OCI-LY1 (cell line): Measurements from ENCODE around the gene NXN.

Experiments
- H2AFZ ChIP-seq: fragments of 200-600 bp; sonication (generic), shearing (Covaris generic); 2 replicates; pipeline ENCODE4 v1.6.0; 2014; ENCODE audit warnings: antibody characterized with exemption, mild to moderate bottlenecking, low read length
- H3F3A ChIP-seq: fragments of 200-600 bp; sonication (generic), shearing (Covaris generic); 2 replicates; pipeline ENCODE4 v1.6.0; 2014; ENCODE audit warnings: mild to moderate bottlenecking, antibody characterized with exemption, low read length, moderate library complexity; ENCODE audit not compliant: insufficient read depth
- H3K27ac ChIP-seq: fragments of 200-600 bp; sonication (generic); 2 replicates; pipeline ENCODE4 v1.5.1; 2014; ENCODE audit warnings: low read length, mixed run types, mild to moderate bottlenecking, low read depth; ENCODE audit not compliant: poor library complexity, severe bottlenecking
- H3K27me3 ChIP-seq: fragments of 200-600 bp; sonication (generic); 2 replicates; pipeline ENCODE4 v1.6.0; 2014; ENCODE audit warnings: antibody characterized with exemption, mild to moderate bottlenecking, low read length, moderate library complexity; ENCODE audit not compliant: insufficient read depth
- H3K36me3 ChIP-seq: fragments of 200-600 bp; sonication (generic); 2 replicates; pipeline ENCODE4 v1.6.1; 2014; ENCODE audit warnings: mild to moderate bottlenecking, antibody characterized with exemption, low read length, moderate library complexity, mixed read lengths; ENCODE audit not compliant: insufficient read depth
- H3K4me1 ChIP-seq: fragments of 200-600 bp; sonication (generic); 2 replicates; pipeline ENCODE4 v1.5.1; 2014; ENCODE audit warnings: mild to moderate bottlenecking, low read length, moderate library complexity; ENCODE audit not compliant: insufficient read depth, severe bottlenecking
- H3K4me2 ChIP-seq: fragments of 200-600 bp; sonication (generic), shearing (Covaris generic); 2 replicates; pipeline ENCODE4 v1.6.1; 2014; ENCODE audit warnings: low read length
- H3K4me3 ChIP-seq: fragments of 200-600 bp; sonication (generic); 2 replicates; pipeline ENCODE4 v1.5.1; 2014; ENCODE audit warnings: low read length, low read depth, mild to moderate bottlenecking, mixed read lengths; ENCODE audit not compliant: poor library complexity, severe bottlenecking
- H3K79me2 ChIP-seq: fragments of 200-600 bp; shearing (Covaris generic); 2 replicates; pipeline ENCODE4 v1.6.1; 2016; ENCODE audit warnings: mixed run types, low read length, mixed read lengths; ENCODE audit not compliant: insufficient read depth
- H3K9ac ChIP-seq: fragments of 200-600 bp; sonication (generic), shearing (Covaris generic); 2 replicates; pipeline ENCODE4 v1.6.1; 2014; ENCODE audit warnings: mild to moderate bottlenecking, low read length, mixed read lengths
- H3K9me2 ChIP-seq: fragments of 200-600 bp; sonication (generic), shearing (Covaris generic); 2 replicates; pipeline ENCODE4 v1.6.1; 2014; ENCODE audit warnings: low read depth, mild to moderate bottlenecking, low read length, mixed read lengths
- H3K9me3 ChIP-seq: fragments of 200-600 bp; shearing (Covaris generic); 2 replicates; pipeline ENCODE4 v1.6.1; 2014; ENCODE audit warnings: low read length, mixed read lengths
- H4K20me1 ChIP-seq: fragments of 200-600 bp; sonication (generic), shearing (Covaris generic); 2 replicates; pipeline ENCODE4 v1.6.0; 2016; ENCODE audit warnings: mild to moderate bottlenecking, low read length; ENCODE audit not compliant: insufficient read depth
- EZH2 ChIP-seq: fragments of 200-600 bp; sonication (generic), shearing (Covaris generic); IDR thresholded peaks from 2 replicates; pipeline ENCODE4 v1.8.0; 2017; ENCODE audit warnings: borderline replicate concordance, mixed run types, mild to moderate bottlenecking, antibody characterized with exemption, low read length, moderate library complexity, mixed read lengths
- TF ChIP-seq, protein P1 (sequence below): fragments of 200-600 bp; sonication (generic), shearing (Covaris generic); IDR thresholded peaks from 2 replicates; pipeline ENCODE4 v1.5.1; 2017; ENCODE audit warnings: mild to moderate bottlenecking, antibody characterized with exemption, low read length, moderate library complexity, mixed read lengths

NXN gene

DNA sequence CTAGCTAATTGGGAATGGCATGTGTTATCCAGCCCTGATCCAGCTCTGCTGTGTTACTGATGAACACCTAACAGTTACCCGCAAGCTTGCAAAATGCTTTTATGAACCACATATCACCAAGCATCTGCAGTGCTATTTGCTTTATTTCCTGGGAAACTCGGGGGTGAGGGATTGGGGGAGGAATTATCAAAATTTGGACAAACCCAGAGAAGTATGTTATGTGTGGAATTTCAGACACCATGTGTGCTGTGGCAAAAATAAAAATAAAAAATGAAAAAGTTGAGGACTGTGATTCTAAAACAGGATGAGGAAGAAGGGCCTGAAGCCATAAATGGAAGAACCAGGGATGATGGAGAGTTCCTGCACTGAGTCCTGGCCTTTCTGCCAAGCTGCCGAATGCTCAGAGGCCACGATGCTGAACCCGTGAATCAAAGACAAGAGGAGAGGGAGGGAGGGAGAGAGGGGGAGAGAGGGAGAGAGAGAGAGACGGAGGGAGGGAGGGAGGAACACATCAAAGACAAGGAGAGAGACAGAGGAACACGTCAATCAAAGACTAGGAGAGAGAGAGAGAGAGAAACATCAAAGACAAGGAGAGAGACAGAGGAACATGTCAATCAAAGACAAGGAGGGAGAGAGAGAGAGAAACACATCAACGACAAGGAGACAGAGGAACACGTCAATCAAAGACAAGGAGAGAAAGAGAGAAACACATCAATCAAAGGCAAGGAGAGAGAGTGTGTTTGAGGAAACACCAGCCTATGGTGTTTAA, 107.6 kb downstream of the NXN start:
- Histone ChIP-seq H3K9me3 (no peaks in the 10 kb centered on the region), H3K9ac (no peak overlapping the region), H4K20me1 (no peaks in the 10 kb centered on the region), H3K27ac (no peak overlapping the region), H3K36me3 (no peaks in the 10 kb centered on the region; the same call in 1 of the 2 replicates), H3K27me3 (no peaks in the 10 kb centered on the region), H3K4me3 (no peak overlapping the region), H2AFZ (no peak overlapping the region), H3F3A (no peaks in the 10 kb centered on the region), H3K4me2 (no peak overlapping the region), H3K4me1 (no peaks in the 10 kb centered on the region), H3K79me2 (no peaks in the 10 kb centered on the region), H3K9me2 (no peaks in the 10 kb centered on the region)
- TF ChIP-seq, protein P1, sequence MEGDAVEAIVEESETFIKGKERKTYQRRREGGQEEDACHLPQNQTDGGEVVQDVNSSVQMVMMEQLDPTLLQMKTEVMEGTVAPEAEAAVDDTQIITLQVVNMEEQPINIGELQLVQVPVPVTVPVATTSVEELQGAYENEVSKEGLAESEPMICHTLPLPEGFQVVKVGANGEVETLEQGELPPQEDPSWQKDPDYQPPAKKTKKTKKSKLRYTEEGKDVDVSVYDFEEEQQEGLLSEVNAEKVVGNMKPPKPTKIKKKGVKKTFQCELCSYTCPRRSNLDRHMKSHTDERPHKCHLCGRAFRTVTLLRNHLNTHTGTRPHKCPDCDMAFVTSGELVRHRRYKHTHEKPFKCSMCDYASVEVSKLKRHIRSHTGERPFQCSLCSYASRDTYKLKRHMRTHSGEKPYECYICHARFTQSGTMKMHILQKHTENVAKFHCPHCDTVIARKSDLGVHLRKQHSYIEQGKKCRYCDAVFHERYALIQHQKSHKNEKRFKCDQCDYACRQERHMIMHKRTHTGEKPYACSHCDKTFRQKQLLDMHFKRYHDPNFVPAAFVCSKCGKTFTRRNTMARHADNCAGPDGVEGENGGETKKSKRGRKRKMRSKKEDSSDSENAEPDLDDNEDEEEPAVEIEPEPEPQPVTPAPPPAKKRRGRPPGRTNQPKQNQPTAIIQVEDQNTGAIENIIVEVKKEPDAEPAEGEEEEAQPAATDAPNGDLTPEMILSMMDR, result no peak
- no peak for TF ChIP-seq EZH2

- Histone ChIP-seq H4K20me1 (no peaks in the 10 kb centered on the region), H2AFZ (no peak overlapping the region)
Measured at GRCh38 chr17:869567-870525, 109.7 kb downstream of the NXN start.

DNA sequence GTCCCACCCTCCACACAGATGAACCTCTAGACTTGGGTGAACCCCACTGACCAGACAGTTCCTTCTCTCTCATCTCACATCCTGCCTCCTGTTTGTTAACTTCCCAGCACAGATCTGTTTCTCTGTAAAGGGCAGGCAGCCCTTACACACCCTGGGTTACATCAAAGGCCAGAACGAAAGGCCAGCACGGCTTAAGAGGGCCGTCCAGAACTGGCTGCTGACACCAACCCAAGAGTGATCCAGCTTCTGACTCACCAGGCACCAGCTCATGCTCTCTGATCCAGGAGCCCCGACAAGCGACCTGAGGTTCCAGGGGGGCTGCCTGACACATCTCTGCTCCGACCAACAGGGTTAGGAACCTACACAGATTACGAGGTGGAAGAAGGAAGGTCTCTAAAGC, 110.5 kb downstream of the NXN start:
- no peak overlapping the region for H3K27ac ChIP-seq
- no peak for TF ChIP-seq EZH2
- TF ChIP-seq, protein P1, result no peak
- H3K4me1 ChIP-seq, result peaks cover 7% of the 10 kb centered on the region
- H3K9me2 ChIP-seq, result no peaks in the 10 kb centered on the region
- no peaks in the 10 kb centered on the region for H4K20me1 ChIP-seq
- H3K9me3 ChIP-seq, result no peaks in the 10 kb centered on the region
- no peak overlapping the region for H3K4me2 ChIP-seq
- peaks cover 5% of the 10 kb centered on the region; the same call in 1 of the 2 replicates for H3K27me3 ChIP-seq
- H3F3A ChIP-seq, result no peaks in the 10 kb centered on the region
- H3K4me3 ChIP-seq, result no peak overlapping the region
- H2AFZ ChIP-seq, result no peak overlapping the region
- no peaks in the 10 kb centered on the region; the same call in 1 of the 2 replicates for H3K36me3 ChIP-seq
- no peaks in the 10 kb centered on the region for H3K79me2 ChIP-seq
- no peak overlapping the region for H3K9ac ChIP-seq

More at GRCh38 chr17:869567-870525, 109.7 kb downstream of the NXN start:
- H3K27ac ChIP-seq, result no peak overlapping the region
- H3K27me3 ChIP-seq, result peaks cover 1% of the 10 kb centered on the region; the same call in 1 of the 2 replicates
- no peaks in the 10 kb centered on the region for H3K79me2 ChIP-seq
- no peak overlapping the region for H3K4me2 ChIP-seq
- no peaks in the 10 kb centered on the region for H3K4me1 ChIP-seq
- H3F3A ChIP-seq, result no peaks in the 10 kb centered on the region
- H3K9me2 ChIP-seq, result no peaks in the 10 kb centered on the region
- H3K36me3 ChIP-seq, result no peaks in the 10 kb centered on the region; the same call in 1 of the 2 replicates
- TF ChIP-seq, protein P1, result no peak
- TF ChIP-seq EZH2, result no peak
- H3K9ac ChIP-seq, result no peak overlapping the region
- H3K4me3 ChIP-seq, result no peak overlapping the region
- H3K9me3 ChIP-seq, result no peaks in the 10 kb centered on the region
